K562 (cell line): ENCODE measurements around the gene MTERF4. TPM values are rescaled to one million over a fixed set of nuclear protein-coding genes. Genes with fewer than 3 reads are reported as not detected.

Experiments used
- ATAC-seq: fragments of 200-7000 bp; cut with Tn5 transposase; 3 replicates; pipeline ENCODE4 v1.9.1; 2020; ENCODE audit warnings: moderate library complexity
- BruUV-seq: library from RNA; stranded (reverse); fragments of 400-500 nt; replicated peaks from 2 replicates; lab custom pipeline; 2021; lab: Mats Ljungman, UMichigan
- CTCF ChIA-PET: fragments of 300-600 bp; formaldehyde crosslinking; extraction: SDS; loops from one replicate; lab custom pipeline; 2021; ENCODE audit warnings: low intra/inter-chr PET ratio; lab: Yijun Ruan, JAX
- POLR2A ChIA-PET: fragments of 300-600, 350-650 bp; sonication (Branson Sonifier 250); formaldehyde crosslinking; extraction: SDS; loops from one replicate; lab custom pipeline; 2021; ENCODE audit warnings: antibody characterized with exemption, inconsistent platforms; lab: Yijun Ruan, JAX
- DNase-seq, 4 experiments: peaks; one replicate each; pipeline versions ENCODE4 v3.0.0 to v3.0.0-alpha.2; 2011 to 2018; ENCODE audit warnings: low spot score in 3 of 4, mixed read lengths in 3 of 4; ENCODE audit errors: extremely low read depth in 1 of 4
- FAIRE-seq: peaks from 2 replicates; lab custom pipeline; 2011; peaks lifted over from hg19 to GRCh38; lab: Jason Lieb, UNC
- H2AFZ ChIP-seq: 2 replicates; pipeline ENCODE4 v1.6.0; 2011; ENCODE audit warnings: low read depth, low read length, control low read depth, inconsistent platforms
- H3K27ac ChIP-seq: fragments of 200-600 bp; 3 replicates; pipeline ENCODE4 v1.8.0; 2011; ENCODE audit warnings: low read depth, mild to moderate bottlenecking, control low read depth, inconsistent platforms, low read length, moderate library complexity, mixed read lengths; ENCODE audit errors: extremely low read depth
- H3K27me3 ChIP-seq, 2 experiments: fragments of 300-600 bp in 1 of 2; 2 replicates in 1 of 2; 3 replicates in 1 of 2; pipeline versions ENCODE4 v1.6.0 to v1.8.0; 2011; ENCODE audit warnings: inconsistent platforms in 2 of 2, low read length in 2 of 2, mild to moderate bottlenecking in 1 of 2, mixed read lengths in 1 of 2, moderate library complexity in 1 of 2; ENCODE audit not compliant: control insufficient read depth in 2 of 2, insufficient read depth in 2 of 2
- H3K36me3 ChIP-seq: fragments of 300-600 bp; 3 replicates; pipeline ENCODE4 v1.8.0; 2011; ENCODE audit warnings: mild to moderate bottlenecking, low read length, inconsistent platforms; ENCODE audit not compliant: control insufficient read depth, insufficient read depth
- H3K4me1 ChIP-seq, 2 experiments: fragments of 200-600 bp in 1 of 2; replicated peaks in 1 of 2; 2 replicates in 1 of 2; 3 replicates in 1 of 2; pipeline versions ENCODE4 v1.5.1 to v1.8.0; 2011; ENCODE audit warnings: inconsistent platforms in 2 of 2, low read length in 2 of 2, mild to moderate bottlenecking in 1 of 2, mixed read lengths in 1 of 2, moderate library complexity in 1 of 2; ENCODE audit not compliant: control insufficient read depth in 2 of 2, insufficient read depth in 2 of 2
- H3K4me2 ChIP-seq: 2 replicates; pipeline ENCODE4 v1.6.1; 2011; ENCODE audit warnings: low read length, control low read depth, inconsistent platforms, mixed read lengths; ENCODE audit not compliant: insufficient read depth
- H3K4me3 ChIP-seq: fragments of 200-600 bp; sonication (generic), shearing (Covaris generic); 2 replicates; pipeline ENCODE4 v1.5.1; 2016; ENCODE audit warnings: control low read depth, inconsistent platforms
- H3K79me2 ChIP-seq: fragments of 200-600 bp; 3 replicates; pipeline ENCODE4 v1.8.0; 2011; ENCODE audit warnings: low read length, inconsistent platforms; ENCODE audit not compliant: control insufficient read depth, insufficient read depth
- H3K9ac ChIP-seq, 2 experiments: 2 replicates each; pipeline versions ENCODE4 v1.6.0 to v1.6.1; 2011; ENCODE audit warnings: low read depth in 2 of 2, low read length in 2 of 2, control low read depth in 1 of 2, inconsistent platforms in 1 of 2, mild to moderate bottlenecking in 1 of 2, mixed read lengths in 1 of 2; ENCODE audit not compliant: insufficient read depth in 1 of 2
- H3K9me1 ChIP-seq: one replicate; pipeline ENCODE4 v1.6.0; 2011; ENCODE audit warnings: inconsistent platforms, mild to moderate bottlenecking, low read length, moderate library complexity; ENCODE audit not compliant: control insufficient read depth, insufficient read depth
- H3K9me3 ChIP-seq: replicated peaks from 2 replicates; pipeline ENCODE4 v1.5.1; 2011; ENCODE audit warnings: low read depth, low read length, inconsistent platforms; ENCODE audit not compliant: control insufficient read depth, insufficient read depth
- H4K20me1 ChIP-seq: replicated peaks from 2 replicates; pipeline ENCODE4 v1.6.1; 2011; ENCODE audit warnings: low read length, inconsistent platforms, mixed read lengths; ENCODE audit not compliant: control insufficient read depth, insufficient read depth
- BCOR ChIP-seq: fragments of 450-650 bp; IDR thresholded peaks from 2 replicates; pipeline ENCODE4 v1.6.1; 2016
- BRD4 ChIP-seq: fragments of 200-600 bp; sonication (generic); IDR thresholded peaks from 2 replicates; pipeline ENCODE4 v1.6.1; 2017; ENCODE audit warnings: inconsistent platforms
- CBX2 ChIP-seq: fragments of 200-600 bp; sonication (generic); IDR thresholded peaks from one replicate; pipeline ENCODE4 v1.6.1; 2012; ENCODE audit warnings: mild to moderate bottlenecking, low read length, inconsistent platforms; ENCODE audit not compliant: insufficient read depth, poor library complexity, severe bottlenecking
- EZH2 ChIP-seq: IDR thresholded peaks from 2 replicates; pipeline ENCODE4 v1.6.1; 2012; ENCODE audit warnings: low read depth, mild to moderate bottlenecking, inconsistent platforms, low read length, borderline replicate concordance
- MTA1 ChIP-seq: fragments of 450-650 bp; IDR thresholded peaks from 2 replicates; pipeline ENCODE4 v1.6.1; 2017; ENCODE audit warnings: borderline replicate concordance
- MTA3 ChIP-seq: fragments of 450-650 bp; formaldehyde crosslinking; IDR thresholded peaks from 2 replicates; pipeline ENCODE4 v1.6.1; 2017; ENCODE audit warnings: mild to moderate bottlenecking, borderline replicate concordance
- NEUROD1 ChIP-seq: fragments of 150-350 bp; IDR thresholded peaks from 2 replicates; pipeline ENCODE4 v1.6.1; 2014; ENCODE audit warnings: borderline replicate concordance, low read length, low read depth; ENCODE audit not compliant: partially characterized antibody
- OTX1 ChIP-seq: fragments of 450-650 bp; formaldehyde crosslinking; IDR thresholded peaks from 2 replicates; pipeline ENCODE4 v1.4.0; 2022; ENCODE audit warnings: mild to moderate bottlenecking
- PURB ChIP-seq: sonication (generic); formaldehyde crosslinking; IDR thresholded peaks from 2 replicates; pipeline ENCODE4 v1.9.0; 2021; ENCODE audit warnings: low read depth, mild to moderate bottlenecking, missing genetic modification reagents
- XRCC4 ChIP-seq: IDR thresholded peaks from one replicate; pipeline ENCODE4 v1.6.1; 2011; ENCODE audit not compliant: insufficient read depth, insufficient read length; ENCODE audit errors: extremely low read depth
- ZNF589 ChIP-seq: fragments of 200-800 bp; sonication (Bioruptor generic); IDR thresholded peaks from 2 replicates; pipeline ENCODE4 v1.6.1; 2016; ENCODE audit warnings: low read depth, missing genetic modification characterization, missing compliant biosample characterization
- WGBS: fragments of 100-300 bp; shearing (Covaris generic); methylation state at CpG from one replicate; pipeline ENCODE4 v1.1.6; 2016; ENCODE audit warnings: low coverage, mixed read lengths; ENCODE audit not compliant: insufficient coverage; ENCODE audit errors: missing lambda C conversion rate; 5-methylcytosine and 5-hydroxymethylcytosine counted together
- in situ Hi-C: fragments of 300-500 bp; cut with MboI; formaldehyde crosslinking; loops from 4 replicates; pipeline ENCODE4 v1.15.0; 2018; ENCODE audit warnings: inconsistent platforms, mixed read lengths
- intact Hi-C: fragments of 100-400 bp; cut with micrococcal nuclease; formaldehyde crosslinking; loops from 2 replicates; pipeline ENCODE4 v1.14.2; 2022
- polyA plus RNA-seq, 8 experiments: library from polyadenylated mRNA; depleted of rRNA in 4 of 8; stranded (reverse) in 5 of 8; unstranded in 3 of 8; fragments of >200 nt; fragmentation: Nextera tagmentation in 2 of 8; fragmentation: Illumina TruSeq in 1 of 8; extraction: Ambion mirVana in 2 of 8; extraction: Trizol in 1 of 8; gene quantifications; 2 replicates each; pipeline versions ENCODE4 v1.2.1 to v1.2.3, GENCODE V29; 2011 to 2014; ENCODE audit warnings: inconsistent platforms in 1 of 8, missing spikeins in 1 of 8
- total RNA-seq, 7 experiments: library from RNA; depleted of rRNA in 6 of 7; stranded (reverse); fragments of >200 nt in 6 of 7; fragmentation: Illumina TruSeq in 2 of 7; extraction: Trizol in 2 of 7; gene quantifications; 2 replicates each; pipeline versions ENCODE4 v1.2.1 to v1.2.3, GENCODE V29; 2011 to 2021; ENCODE audit warnings: low replicate concordance in 1 of 7
- TF ChIP-seq, protein P1 (sequence below): fragments of 450-650 bp; formaldehyde crosslinking; IDR thresholded peaks from 2 replicates; pipeline ENCODE4 v1.4.0; 2022; ENCODE audit warnings: missing genetic modification characterization

Gene MTERF4
- total and polyA plus RNA-seq, 9 of the 15 experiments (the other 6 are each of a cell fraction or from before 2014, with no cell fraction given): 15.3 to 29.6 (median 21.2) TPM

DNA sequence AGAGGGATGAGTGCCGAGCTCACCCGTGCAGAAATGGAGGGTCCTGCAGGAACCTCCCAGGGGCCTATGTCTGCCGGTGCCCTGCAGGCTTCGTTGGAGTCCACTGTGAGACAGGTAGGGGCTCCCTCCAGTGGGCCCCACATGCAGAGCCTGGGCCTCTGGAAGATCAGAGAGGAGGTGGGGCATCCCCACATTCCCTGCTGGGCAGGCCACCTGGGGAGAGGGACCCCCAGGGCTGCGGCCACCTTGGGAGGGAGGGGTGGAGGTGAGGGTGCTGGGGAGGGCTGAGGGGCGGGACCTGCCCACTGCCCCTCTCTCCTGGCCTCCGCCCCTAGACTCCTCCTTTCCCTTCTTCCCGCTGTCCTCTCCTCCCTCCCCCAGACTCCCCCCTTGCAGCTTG lies 38.5 kb downstream of the MTERF4 start:
- Histone ChIP-seq H3K4me2 (no peak overlapping the region), H2AFZ (no peak overlapping the region), H3K36me3 (no peaks in the 10 kb centered on the region), H3K4me3 (no peak overlapping the region), H3K9me3 (no peaks in the 10 kb centered on the region), H3K27ac (no peak overlapping the region), H3K79me2 (no peaks in the 10 kb centered on the region), H3K4me1 (peaks cover 0 to 22% of the 10 kb centered on the region in 2 experiments; a peak in 2 of 5 replicates), H4K20me1 (0 out of 2 replicates have a peak, but pooled peaks cover 3% of the 10 kb centered on the region), H3K9ac (no peak overlapping the region), H3K9me1 (no peaks in the 10 kb centered on the region), H3K27me3 (peaks cover 4 to 50% of the 10 kb centered on the region in 2 experiments; a peak in 3 of 5 replicates)
- in situ Hi-C loops: no loop called here
- intact Hi-C loops: no loop called here
- TF ChIP-seq XRCC4: no peak
- TF ChIP-seq BRD4: no peak
- no peak for TF ChIP-seq MTA3
- TF ChIP-seq CBX2: no peak
- TF ChIP-seq OTX1 (CRISPR knock-in tag): no peak
- TF ChIP-seq PURB (CRISPR knock-in tag): no peak
- TF ChIP-seq EZH2: no peak
- no peak for TF ChIP-seq MTA1
- no peak for TF ChIP-seq NEUROD1
- TF ChIP-seq ZNF589 (CRISPR knock-in tag): no peak
- TF ChIP-seq, protein P1, sequence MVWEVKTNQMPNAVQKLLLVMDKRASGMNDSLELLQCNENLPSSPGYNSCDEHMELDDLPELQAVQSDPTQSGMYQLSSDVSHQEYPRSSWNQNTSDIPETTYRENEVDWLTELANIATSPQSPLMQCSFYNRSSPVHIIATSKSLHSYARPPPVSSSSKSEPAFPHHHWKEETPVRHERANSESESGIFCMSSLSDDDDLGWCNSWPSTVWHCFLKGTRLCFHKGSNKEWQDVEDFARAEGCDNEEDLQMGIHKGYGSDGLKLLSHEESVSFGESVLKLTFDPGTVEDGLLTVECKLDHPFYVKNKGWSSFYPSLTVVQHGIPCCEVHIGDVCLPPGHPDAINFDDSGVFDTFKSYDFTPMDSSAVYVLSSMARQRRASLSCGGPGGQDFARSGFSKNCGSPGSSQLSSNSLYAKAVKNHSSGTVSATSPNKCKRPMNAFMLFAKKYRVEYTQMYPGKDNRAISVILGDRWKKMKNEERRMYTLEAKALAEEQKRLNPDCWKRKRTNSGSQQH (CRISPR knock-in tag): no peak
- no peak for TF ChIP-seq BCOR
- POLR2A ChIA-PET: interaction anchor here (0.7 kb wide), 1 partner anchor 10 kb away, joined by 3 read pairs; no protein-coding TSS in a partner anchor
- ATAC-seq: no peak; the same call in 2 of the 3 replicates
- CTCF ChIA-PET: no interaction called here
- DNase-seq: no peak
- no peak for FAIRE-seq
- 0% methylated on average over 2 of the region's 8 CpGs for WGBS
- no TSS peak for BruUV-seq
